WTC11 (cell line): ENCODE data around the gene PLEKHO2. TPM values are rescaled to one million over a fixed set of nuclear protein-coding genes. Genes with fewer than 3 reads are reported as not detected.

ENCODE experiments used
- ATAC-seq: fragments of 200-7000 bp; cut with Tn5 transposase; 2 replicates; pipeline ENCODE4 v1.10.0; 2021; ENCODE audit warnings: mild to moderate bottlenecking, moderate library complexity
- CTCF ChIA-PET: fragments of 300-600 bp; sonication (Branson Sonifier 250); formaldehyde crosslinking; loops from one replicate; lab custom pipeline; 2021; ENCODE audit warnings: antibody characterized with exemption; lab: Charles Lee
- POLR2A ChIA-PET: fragments of 350-600 bp; sonication (Branson Sonifier 250); formaldehyde crosslinking; loops from one replicate; lab custom pipeline; 2021; ENCODE audit warnings: antibody characterized with exemption; lab: Charles Lee
- DNase-seq: peaks from one replicate; pipeline ENCODE4 v3.0.0; 2021; ENCODE audit warnings: low spot score
- H3K27ac Mint-ChIP-seq: 2 replicates; pipeline ENCODE4 v1.8.0; 2021; ENCODE audit warnings: mixed read lengths
- H3K27me3 Mint-ChIP-seq: 2 replicates; pipeline ENCODE4 v1.8.0; 2021; ENCODE audit warnings: low read depth, mild to moderate bottlenecking, moderate library complexity, mixed read lengths
- H3K36me3 Mint-ChIP-seq: 2 replicates; pipeline ENCODE4 v1.8.0; 2021; ENCODE audit warnings: mixed read lengths
- H3K4me1 Mint-ChIP-seq: 2 replicates; pipeline ENCODE4 v1.8.0; 2022; ENCODE audit warnings: mixed read lengths
- H3K4me3 Mint-ChIP-seq: 2 replicates; pipeline ENCODE4 v1.8.0; 2021; ENCODE audit warnings: mild to moderate bottlenecking, moderate library complexity, mixed read lengths
- H3K9me3 Mint-ChIP-seq: 2 replicates; pipeline ENCODE4 v1.8.0; 2021; ENCODE audit warnings: mixed read lengths
- CREB1 ChIP-seq: sonication (generic); formaldehyde crosslinking; IDR thresholded peaks from 2 replicates; pipeline ENCODE4 v1.8.0; 2023; ENCODE audit warnings: mild to moderate bottlenecking, missing genetic modification reagents
- NFATC4 ChIP-seq: fragments of 250-450 bp; sonication (Bioruptor Pico); IDR thresholded peaks from 2 replicates; pipeline ENCODE4 v1.9.0; 2021; ENCODE audit warnings: mild to moderate bottlenecking
- NR3C1 ChIP-seq: sonication (generic); formaldehyde crosslinking; conservative IDR thresholded peaks from 2 replicates; pipeline ENCODE4 v1.8.1; 2023; ENCODE audit warnings: low read depth, mild to moderate bottlenecking, missing genetic modification reagents
- SMAD4 ChIP-seq: sonication (generic); formaldehyde crosslinking; IDR thresholded peaks from 2 replicates; pipeline ENCODE4 v1.8.0; 2022; ENCODE audit warnings: mild to moderate bottlenecking, missing genetic modification reagents
- SOX15 ChIP-seq: fragments of 250-450 bp; sonication (Bioruptor Pico); IDR thresholded peaks from 2 replicates; pipeline ENCODE4 v1.9.0; 2021; ENCODE audit warnings: mild to moderate bottlenecking
- TEAD4 ChIP-seq: sonication (generic); formaldehyde crosslinking; IDR thresholded peaks from 2 replicates; pipeline ENCODE4 v1.8.0; 2022; ENCODE audit warnings: mild to moderate bottlenecking, missing genetic modification reagents
- TP53 ChIP-seq: sonication (generic); formaldehyde crosslinking; IDR thresholded peaks from 2 replicates; pipeline ENCODE4 v1.8.1; 2023; ENCODE audit warnings: mild to moderate bottlenecking, missing genetic modification reagents
- total RNA-seq: library from RNA; stranded (reverse); gene quantifications from 3 replicates; pipeline ENCODE4 v1.2.3, GENCODE V29; 2021
- TF ChIP-seq, protein P1 (sequence below): sonication (generic); formaldehyde crosslinking; conservative IDR thresholded peaks from 2 replicates; pipeline ENCODE4 v1.8.1; 2022; ENCODE audit warnings: mild to moderate bottlenecking, missing genetic modification reagents
- TF ChIP-seq, protein P2 (sequence below): sonication (generic); formaldehyde crosslinking; IDR thresholded peaks from 2 replicates; pipeline ENCODE4 v1.8.0; 2023; ENCODE audit warnings: mild to moderate bottlenecking, missing genetic modification reagents
- TF ChIP-seq, protein P3 (sequence below): sonication (generic); formaldehyde crosslinking; IDR thresholded peaks from 2 replicates; pipeline ENCODE4 v1.8.0; 2022; ENCODE audit warnings: mild to moderate bottlenecking, missing genetic modification reagents
- TF ChIP-seq, protein P4 (sequence below): sonication (generic); formaldehyde crosslinking; IDR thresholded peaks from 2 replicates; pipeline ENCODE4 v1.8.0; 2022; ENCODE audit warnings: mild to moderate bottlenecking, missing genetic modification reagents
- TF ChIP-seq, protein P5 (sequence below): sonication (generic); formaldehyde crosslinking; IDR thresholded peaks from 2 replicates; pipeline ENCODE4 v1.8.0; 2023; ENCODE audit warnings: missing genetic modification reagents, mild to moderate bottlenecking, borderline replicate concordance
- TF ChIP-seq, protein P6 (sequence below): sonication (generic); formaldehyde crosslinking; IDR thresholded peaks from 2 replicates; pipeline ENCODE4 v1.8.1; 2023; ENCODE audit warnings: mild to moderate bottlenecking, missing genetic modification reagents, borderline replicate concordance

Gene PLEKHO2
- total RNA-seq, 1 experiment from 2014 or later: 22.1 TPM

DNA sequence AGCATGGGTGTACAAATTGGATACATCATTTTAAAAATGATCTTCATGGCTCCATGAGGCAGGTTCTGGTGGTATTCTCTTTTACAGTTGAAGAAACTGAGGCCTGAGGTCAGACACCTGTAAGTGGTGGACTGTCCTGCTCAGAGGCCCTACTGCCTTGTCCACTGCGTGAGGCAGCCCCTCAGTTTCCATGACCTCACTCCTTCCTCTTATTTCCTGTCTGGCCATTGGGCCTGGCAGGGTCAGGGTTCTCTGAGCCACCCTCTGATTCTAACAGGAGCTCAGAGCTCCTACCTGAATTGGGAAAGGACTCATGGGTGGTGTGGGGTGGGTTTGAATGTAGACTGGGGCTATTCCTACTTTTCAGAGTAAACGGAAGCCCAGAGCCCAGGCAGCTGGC, 17.5 kb downstream of the PLEKHO2 start:
- H3K4me3 Mint-ChIP-seq: no peak overlapping the region
- DNase-seq (no peak), ATAC-seq (no peak)
- no peaks in the 10 kb centered on the region for H3K27me3 Mint-ChIP-seq
- H3K27ac Mint-ChIP-seq: no peak overlapping the region
- peaks cover 46% of the 10 kb centered on the region for H3K36me3 Mint-ChIP-seq
- H3K9me3 Mint-ChIP-seq: no peaks in the 10 kb centered on the region
- peaks cover 54% of the 10 kb centered on the region for H3K4me1 Mint-ChIP-seq
- TF ChIP-seq, protein P1, sequence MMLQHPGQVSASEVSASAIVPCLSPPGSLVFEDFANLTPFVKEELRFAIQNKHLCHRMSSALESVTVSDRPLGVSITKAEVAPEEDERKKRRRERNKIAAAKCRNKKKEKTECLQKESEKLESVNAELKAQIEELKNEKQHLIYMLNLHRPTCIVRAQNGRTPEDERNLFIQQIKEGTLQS (CRISPR knock-in tag): no peak
- TF ChIP-seq, protein P2, sequence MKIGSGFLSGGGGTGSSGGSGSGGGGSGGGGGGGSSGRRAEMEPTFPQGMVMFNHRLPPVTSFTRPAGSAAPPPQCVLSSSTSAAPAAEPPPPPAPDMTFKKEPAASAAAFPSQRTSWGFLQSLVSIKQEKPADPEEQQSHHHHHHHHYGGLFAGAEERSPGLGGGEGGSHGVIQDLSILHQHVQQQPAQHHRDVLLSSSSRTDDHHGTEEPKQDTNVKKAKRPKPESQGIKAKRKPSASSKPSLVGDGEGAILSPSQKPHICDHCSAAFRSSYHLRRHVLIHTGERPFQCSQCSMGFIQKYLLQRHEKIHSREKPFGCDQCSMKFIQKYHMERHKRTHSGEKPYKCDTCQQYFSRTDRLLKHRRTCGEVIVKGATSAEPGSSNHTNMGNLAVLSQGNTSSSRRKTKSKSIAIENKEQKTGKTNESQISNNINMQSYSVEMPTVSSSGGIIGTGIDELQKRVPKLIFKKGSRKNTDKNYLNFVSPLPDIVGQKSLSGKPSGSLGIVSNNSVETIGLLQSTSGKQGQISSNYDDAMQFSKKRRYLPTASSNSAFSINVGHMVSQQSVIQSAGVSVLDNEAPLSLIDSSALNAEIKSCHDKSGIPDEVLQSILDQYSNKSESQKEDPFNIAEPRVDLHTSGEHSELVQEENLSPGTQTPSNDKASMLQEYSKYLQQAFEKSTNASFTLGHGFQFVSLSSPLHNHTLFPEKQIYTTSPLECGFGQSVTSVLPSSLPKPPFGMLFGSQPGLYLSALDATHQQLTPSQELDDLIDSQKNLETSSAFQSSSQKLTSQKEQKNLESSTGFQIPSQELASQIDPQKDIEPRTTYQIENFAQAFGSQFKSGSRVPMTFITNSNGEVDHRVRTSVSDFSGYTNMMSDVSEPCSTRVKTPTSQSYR (CRISPR knock-in tag): no peak
- TF ChIP-seq, protein P3, sequence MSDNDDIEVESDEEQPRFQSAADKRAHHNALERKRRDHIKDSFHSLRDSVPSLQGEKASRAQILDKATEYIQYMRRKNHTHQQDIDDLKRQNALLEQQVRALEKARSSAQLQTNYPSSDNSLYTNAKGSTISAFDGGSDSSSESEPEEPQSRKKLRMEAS (CRISPR knock-in tag): no peak
- TF ChIP-seq NFATC4 (no peak), SOX15 (CRISPR knock-in tag) (no peak), CREB1 (CRISPR knock-in tag) (no peak), TEAD4 (CRISPR knock-in tag) (no peak), SMAD4 (CRISPR knock-in tag) (no peak), TP53 (CRISPR knock-in tag) (no peak), NR3C1 (CRISPR knock-in tag) (no peak)
- TF ChIP-seq, protein P4, sequence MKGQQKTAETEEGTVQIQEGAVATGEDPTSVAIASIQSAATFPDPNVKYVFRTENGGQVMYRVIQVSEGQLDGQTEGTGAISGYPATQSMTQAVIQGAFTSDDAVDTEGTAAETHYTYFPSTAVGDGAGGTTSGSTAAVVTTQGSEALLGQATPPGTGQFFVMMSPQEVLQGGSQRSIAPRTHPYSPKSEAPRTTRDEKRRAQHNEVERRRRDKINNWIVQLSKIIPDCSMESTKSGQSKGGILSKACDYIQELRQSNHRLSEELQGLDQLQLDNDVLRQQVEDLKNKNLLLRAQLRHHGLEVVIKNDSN (CRISPR knock-in tag): no peak
- TF ChIP-seq, protein P5, sequence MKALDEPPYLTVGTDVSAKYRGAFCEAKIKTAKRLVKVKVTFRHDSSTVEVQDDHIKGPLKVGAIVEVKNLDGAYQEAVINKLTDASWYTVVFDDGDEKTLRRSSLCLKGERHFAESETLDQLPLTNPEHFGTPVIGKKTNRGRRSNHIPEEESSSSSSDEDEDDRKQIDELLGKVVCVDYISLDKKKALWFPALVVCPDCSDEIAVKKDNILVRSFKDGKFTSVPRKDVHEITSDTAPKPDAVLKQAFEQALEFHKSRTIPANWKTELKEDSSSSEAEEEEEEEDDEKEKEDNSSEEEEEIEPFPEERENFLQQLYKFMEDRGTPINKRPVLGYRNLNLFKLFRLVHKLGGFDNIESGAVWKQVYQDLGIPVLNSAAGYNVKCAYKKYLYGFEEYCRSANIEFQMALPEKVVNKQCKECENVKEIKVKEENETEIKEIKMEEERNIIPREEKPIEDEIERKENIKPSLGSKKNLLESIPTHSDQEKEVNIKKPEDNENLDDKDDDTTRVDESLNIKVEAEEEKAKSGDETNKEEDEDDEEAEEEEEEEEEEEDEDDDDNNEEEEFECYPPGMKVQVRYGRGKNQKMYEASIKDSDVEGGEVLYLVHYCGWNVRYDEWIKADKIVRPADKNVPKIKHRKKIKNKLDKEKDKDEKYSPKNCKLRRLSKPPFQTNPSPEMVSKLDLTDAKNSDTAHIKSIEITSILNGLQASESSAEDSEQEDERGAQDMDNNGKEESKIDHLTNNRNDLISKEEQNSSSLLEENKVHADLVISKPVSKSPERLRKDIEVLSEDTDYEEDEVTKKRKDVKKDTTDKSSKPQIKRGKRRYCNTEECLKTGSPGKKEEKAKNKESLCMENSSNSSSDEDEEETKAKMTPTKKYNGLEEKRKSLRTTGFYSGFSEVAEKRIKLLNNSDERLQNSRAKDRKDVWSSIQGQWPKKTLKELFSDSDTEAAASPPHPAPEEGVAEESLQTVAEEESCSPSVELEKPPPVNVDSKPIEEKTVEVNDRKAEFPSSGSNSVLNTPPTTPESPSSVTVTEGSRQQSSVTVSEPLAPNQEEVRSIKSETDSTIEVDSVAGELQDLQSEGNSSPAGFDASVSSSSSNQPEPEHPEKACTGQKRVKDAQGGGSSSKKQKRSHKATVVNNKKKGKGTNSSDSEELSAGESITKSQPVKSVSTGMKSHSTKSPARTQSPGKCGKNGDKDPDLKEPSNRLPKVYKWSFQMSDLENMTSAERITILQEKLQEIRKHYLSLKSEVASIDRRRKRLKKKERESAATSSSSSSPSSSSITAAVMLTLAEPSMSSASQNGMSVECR (CRISPR knock-in tag): no peak
- TF ChIP-seq, protein P6, sequence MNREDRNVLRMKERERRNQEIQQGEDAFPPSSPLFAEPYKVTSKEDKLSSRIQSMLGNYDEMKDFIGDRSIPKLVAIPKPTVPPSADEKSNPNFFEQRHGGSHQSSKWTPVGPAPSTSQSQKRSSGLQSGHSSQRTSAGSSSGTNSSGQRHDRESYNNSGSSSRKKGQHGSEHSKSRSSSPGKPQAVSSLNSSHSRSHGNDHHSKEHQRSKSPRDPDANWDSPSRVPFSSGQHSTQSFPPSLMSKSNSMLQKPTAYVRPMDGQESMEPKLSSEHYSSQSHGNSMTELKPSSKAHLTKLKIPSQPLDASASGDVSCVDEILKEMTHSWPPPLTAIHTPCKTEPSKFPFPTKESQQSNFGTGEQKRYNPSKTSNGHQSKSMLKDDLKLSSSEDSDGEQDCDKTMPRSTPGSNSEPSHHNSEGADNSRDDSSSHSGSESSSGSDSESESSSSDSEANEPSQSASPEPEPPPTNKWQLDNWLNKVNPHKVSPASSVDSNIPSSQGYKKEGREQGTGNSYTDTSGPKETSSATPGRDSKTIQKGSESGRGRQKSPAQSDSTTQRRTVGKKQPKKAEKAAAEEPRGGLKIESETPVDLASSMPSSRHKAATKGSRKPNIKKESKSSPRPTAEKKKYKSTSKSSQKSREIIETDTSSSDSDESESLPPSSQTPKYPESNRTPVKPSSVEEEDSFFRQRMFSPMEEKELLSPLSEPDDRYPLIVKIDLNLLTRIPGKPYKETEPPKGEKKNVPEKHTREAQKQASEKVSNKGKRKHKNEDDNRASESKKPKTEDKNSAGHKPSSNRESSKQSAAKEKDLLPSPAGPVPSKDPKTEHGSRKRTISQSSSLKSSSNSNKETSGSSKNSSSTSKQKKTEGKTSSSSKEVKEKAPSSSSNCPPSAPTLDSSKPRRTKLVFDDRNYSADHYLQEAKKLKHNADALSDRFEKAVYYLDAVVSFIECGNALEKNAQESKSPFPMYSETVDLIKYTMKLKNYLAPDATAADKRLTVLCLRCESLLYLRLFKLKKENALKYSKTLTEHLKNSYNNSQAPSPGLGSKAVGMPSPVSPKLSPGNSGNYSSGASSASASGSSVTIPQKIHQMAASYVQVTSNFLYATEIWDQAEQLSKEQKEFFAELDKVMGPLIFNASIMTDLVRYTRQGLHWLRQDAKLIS (CRISPR knock-in tag): no peak
- ChIA-PET CTCF (no interaction called here), POLR2A (no interaction called here)
